ENCODE results near the gene KDM2B.
A peak's percentile ranks its signal among the peaks of the same experiment; 100 is the strongest.

Gene KDM2B

DNA sequence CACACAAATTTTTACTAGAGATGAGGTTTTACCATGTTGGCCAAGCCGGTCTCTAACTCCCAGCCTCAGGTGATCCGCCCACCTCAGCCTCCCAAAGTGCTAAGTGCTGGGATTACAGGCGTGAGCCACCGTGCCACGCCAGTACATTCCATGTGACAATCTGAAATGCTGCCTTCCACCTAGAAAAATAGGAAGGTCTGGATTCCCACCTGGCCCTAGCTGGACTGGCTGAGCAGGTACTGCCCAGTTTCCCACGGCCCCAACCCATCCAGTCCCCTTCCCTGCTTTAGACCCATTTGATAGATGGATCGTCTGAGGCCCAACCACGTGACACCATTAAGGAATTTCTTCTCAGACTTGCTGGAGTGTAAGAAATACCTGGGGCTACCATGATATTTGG is 55.4 kb downstream of the KDM2B start:
- DNase-seq = no peak

DNA sequence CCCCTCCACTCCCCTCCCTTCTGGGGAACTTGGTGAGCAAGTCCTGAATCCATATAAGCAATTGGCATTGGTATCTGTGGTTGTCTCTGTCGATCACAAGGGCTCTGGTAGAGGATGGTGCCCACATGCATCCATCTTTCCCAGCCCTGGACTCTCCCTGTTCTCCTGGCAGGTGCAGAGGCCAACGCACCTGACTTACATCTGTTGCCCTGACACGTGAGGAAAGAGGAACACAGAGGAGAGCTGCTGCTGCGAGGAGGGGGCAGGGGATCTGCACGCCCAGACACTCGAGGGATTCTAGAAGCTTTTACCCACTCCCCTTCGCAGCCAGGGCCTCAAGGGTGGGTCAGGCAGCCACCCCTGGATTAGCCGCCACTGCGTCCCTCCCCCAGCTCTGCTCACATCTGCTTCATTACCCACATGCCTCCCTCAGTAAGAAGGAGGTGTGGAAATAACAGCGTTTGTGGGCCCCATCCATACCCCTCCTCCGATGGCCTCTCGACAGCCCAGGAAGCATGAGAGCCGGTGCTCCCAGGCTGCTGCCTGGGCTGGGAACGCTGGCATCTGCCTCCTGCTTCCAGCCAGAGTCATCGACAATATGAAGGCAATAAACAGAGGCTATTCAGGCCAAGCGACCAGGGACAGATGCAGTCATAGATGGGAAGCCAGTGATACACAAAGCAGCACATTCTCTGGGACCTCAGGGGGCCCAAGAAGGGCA is 56.5 kb downstream of the KDM2B start:
- no peak for DNase-seq

DNA sequence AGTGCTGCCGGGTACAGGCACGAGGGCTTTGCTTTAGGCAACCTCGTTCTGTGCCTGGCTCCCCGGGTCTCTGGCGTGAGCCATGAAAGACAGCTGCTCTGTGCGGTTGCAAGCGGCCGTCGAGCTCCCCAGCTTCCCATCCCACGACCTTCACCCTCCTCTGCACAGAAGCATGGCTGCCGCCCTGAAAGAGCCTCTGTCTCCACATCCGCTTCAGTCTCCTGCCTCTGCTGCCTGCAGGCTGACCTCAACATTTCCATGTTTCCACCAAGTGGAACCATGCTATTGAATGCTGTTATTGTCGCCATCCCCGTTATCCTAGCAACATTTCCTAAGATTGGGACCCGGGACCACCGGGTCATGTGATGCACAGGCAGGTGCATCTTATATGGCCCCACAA is 57.1 kb downstream of the KDM2B start:
- no peak for DNase-seq

DNA sequence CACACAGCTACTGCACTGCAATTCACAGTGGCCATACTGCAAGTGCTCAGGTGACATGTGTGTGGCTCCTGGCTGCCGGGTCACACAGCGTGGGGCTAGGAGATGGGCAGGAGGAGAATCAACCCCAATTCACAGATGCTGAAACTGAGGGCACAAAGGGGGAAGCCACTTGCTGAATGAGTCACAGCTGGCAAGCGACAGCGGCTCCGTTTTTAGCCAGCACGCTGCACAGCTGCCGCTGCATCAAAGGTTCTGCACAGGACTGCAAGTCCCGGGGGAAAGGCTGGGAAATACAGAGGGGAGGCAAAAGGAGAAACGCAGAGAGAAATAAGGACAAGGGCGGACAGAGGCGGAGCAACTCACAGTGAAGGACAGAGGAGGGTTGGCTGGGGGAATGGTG is 57.9 kb downstream of the KDM2B start:
- no peak for DNase-seq

DNA sequence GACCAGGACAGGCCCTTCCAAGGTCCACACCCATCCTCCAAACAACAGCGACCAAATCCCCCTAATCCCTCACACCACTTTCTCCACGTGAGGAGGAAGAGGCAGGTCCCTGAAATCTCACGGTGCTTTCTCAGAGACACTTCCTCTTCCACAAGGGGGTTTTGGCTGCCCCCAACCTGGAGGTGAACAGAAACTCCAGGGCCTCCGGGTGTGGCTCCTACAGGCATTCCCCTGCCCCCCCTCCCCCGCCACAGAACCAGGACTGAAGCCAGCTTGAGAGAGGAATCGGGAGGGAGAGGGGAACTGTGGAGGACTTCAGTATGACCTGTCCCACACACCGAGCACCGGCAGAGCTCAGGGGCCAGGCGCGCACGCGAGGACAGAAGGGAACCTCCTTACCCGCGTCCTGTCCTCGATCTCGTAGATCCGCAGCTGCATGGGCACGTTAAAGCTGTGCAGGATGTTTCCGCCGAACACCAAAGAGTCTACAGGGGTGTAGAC is 60.2 kb downstream of the KDM2B start:
- no peak for DNase-seq

DNA sequence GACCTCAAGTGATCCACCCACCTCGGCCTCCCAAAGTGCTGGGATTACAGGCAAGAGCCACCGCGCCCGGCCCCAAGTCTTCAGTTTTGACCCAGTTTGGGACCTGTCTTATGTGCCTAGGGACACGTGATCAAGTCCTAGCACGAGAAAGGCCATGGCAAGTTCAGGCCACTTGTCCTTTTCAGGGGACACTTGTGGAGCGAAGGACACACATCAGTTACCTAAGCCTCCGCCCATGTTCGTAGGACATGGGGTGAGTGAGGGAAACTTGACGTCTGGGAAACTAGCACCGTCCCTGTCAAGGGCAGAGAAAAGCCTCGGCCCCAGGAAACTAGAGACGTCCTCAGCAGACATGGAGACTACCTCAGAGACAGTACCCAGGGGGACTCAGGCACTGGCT is 60.7 kb downstream of the KDM2B start:
- no peak for DNase-seq

DNA sequence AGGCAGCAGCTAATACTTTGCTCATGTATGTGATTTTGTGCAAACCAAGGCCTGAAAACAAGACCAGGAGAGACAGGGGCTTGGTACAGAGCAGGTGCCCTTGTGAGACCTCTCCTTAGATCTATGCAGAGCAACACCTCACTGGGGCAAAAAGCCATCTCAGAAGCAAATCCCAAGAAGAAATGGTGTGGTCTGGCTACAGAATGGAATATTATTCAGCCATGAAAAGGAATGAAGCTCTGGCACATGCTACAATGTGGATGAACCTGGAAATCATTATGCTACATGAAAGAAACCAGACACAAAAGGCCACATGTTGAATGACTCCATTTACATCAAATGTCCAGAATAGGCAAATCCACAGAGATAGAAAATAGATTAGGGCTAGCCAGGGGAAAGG is 61.6 kb downstream of the KDM2B start:
- no peak for DNase-seq

DNA sequence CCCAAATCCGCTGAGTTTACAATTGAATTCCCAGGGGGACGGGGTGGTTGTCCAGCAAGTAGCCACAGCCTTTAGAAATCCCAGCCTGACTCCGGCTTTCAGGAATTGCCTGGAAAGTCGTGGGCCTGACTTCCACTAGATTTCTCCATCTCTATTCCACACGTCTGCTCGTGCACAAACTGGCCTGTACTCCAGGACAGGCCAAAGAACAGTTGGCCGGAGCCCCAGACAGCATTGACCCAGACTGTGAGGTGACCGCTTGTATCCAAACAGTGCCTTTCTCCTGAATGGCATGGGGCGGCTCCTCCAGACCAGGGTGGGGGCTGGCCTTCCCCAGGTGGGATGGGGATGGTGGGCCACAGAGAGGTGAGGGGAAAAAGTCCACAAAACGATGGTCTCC is 62.2 kb downstream of the KDM2B start:
- DNase-seq = no peak

DNA sequence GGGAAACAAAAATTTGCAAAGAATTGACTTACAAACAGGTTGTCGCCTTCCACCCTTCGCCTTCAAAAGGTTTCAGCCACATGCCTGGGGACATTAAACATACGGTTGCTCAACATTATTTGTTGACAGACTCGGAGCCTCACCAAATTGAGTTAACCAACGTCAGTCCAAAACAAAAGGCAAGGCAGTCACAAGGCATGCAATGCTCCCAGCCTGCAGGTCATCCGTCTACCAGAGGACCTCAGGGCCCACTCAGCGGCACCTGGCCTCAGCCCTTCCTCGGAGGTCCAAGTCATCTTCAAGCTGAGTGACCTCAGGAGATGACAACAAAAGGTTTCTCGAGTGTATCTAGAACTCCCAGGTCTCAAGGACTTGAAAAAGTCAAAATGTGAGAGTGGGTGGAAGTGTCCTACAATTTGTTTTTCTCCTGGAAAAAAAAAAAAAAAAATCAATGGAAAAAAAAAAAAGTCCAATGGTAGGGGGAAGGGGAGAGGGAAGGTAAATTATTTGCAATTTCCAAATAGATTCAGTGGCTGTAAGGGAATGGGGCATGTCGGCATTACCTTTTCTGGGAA is 64.3 kb downstream of the KDM2B start:
- DNase-seq = no peak

DNA sequence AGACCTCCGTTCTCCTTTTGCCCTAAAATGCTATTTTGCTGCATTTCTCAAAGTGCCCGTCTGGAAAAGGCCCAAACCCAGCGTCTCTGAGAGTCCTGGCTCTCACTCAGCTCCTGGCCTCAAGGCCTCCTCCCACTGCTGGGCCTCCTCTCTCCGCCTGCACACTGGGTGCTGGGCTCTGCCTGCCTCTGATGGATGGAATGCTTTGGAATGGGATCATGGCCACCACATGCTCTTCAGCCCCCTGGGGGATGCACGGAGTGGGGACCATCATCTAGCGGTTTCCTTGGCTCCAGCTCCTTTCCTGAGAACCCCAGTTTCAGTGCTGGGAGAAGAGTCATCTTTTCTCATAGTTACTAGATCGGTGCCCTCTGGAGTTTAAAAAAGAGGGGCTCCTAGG is 65.2 kb downstream of the KDM2B start:
- no peak for DNase-seq

DNA sequence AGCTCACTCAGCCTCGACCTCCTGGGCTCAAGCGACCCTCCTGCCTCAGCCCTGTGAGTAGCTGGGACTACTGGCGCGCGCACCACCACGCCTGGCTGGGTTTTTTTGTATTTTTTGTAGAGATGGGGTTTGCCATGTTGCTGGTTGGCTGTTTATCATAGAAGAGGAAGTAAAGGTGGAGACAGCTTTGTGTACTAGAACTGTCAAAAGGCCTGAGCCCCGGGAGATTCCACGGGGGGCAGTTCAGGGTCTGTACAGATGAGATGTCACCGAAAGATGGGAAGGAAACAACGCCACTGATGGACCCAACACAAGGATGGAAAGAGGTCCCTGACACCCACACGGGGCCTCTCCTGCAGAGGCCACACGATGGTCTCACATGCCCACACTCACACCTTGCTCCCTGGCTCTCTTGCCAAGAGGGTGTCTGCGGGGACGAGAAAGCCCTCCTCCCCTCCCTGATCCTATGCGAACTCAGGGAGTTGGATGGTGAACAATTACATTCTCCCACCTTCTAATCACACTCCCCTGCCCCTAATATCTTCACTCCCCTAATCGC is 66.6 kb downstream of the KDM2B start:
- no peak for DNase-seq

DNA sequence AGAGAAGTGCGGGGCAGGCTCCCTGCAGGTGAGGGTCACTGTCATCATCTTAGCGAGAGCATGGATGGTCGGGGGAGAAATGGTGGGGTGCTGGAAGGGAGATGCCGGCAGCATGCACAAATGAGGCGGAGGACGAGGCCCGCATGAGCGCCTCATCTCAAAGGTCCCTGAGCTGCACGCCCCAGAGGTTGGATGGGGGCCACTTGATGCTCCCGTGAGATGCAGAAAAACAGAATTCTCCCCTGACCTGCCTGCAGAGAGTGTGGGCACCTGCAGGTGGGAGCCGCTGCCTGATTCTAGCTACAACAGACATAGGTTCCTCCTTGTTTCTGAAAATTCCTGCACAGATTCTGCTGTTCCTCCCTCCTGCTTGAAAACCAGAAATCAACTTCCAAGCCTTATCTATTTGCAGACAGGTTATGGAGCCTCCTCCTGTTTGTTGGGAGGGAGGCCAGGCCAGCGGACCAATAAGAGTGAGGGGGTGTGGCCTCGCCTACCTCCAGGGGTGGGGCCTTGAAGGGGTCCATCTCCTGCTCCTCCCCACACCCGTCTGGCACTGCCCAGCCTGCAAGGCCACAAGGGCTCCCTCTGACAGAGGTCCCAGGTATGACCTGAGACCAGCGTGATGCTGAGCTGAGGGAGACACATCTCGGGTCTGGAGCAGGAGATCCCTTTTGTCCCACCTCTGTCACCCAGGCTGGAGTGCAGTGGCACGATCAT is 67.2 kb downstream of the KDM2B start:
- DNase-seq = no peak

DNA sequence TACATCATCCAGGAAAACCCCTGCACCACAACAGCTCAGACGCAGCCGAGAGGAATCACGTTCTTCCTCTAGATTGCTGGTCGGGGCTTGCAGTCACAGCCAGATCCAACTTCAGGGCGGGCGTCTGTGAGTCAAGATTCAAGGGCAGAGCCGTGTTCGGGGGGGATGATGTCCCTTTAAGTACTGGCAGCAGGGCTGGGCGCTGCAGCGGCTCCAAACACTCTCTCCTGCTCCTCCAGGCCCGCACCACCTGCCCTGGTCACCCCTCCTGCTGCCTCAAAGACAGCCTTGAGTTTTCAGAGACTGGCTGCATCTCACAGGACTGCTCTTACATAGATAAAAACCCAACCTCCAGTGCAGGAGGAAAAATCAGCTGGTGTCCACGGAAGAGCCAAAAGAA is 68.3 kb downstream of the KDM2B start:
- DNase-seq = no peak

DNA sequence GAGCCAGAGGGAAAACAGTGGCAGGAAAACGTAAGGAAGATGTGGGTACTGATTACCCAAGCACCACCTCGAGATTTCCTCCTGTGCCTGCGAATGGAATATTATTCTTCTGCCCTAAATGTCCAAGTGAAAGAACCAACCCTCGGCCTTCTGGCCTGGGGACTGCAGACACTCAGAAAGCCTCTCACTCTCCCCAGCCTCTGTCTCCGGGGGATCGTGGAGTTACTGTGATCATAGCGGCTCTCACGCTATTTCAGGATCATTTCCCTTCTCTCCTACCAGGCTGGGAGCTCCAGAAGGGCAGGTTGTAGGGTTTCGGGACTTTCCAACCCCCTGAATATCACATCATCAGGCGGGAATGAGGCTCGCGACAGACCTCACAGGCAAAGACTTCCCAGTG is 68.9 kb downstream of the KDM2B start:
- no peak for DNase-seq

DNA sequence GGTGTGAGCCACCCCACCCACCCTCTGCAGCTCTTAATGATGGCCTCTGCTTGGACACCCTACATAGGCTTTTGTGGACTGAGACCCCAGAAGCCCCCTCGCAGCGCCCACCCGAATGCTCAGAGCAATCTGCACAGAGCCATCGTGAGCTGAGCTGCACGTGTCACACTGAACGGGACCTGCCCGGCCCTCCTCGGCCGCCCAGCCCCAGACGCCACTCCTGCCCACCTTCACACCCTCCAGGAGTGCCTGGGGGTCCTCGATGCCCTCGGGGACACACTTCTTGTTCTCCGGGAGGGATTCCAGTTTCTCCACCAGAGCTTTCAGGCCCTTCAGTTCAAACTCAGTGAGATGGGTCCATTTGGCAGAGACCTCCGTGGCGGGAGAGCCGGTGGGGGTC is 71.5 kb downstream of the KDM2B start:
- no peak for DNase-seq

DNA sequence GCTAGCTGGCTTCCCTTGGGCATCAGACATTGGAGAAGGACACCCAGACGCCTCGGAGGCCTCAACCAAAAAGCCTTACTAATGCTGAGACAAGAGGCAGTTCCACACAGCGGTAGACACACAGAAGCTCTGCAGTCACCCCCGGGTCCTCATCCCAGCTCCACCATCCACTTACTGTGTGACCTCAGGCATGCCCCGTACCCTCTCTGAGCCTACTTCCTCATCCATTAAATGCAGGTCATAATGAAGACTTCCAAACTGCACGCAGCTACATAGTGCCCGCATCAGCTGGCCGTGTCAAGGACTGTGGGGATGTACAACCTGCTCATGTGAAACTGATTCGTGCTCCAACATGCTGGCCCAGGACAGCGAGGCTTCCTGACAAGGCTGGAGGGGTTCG is 72.3 kb downstream of the KDM2B start:
- no peak for DNase-seq

DNA sequence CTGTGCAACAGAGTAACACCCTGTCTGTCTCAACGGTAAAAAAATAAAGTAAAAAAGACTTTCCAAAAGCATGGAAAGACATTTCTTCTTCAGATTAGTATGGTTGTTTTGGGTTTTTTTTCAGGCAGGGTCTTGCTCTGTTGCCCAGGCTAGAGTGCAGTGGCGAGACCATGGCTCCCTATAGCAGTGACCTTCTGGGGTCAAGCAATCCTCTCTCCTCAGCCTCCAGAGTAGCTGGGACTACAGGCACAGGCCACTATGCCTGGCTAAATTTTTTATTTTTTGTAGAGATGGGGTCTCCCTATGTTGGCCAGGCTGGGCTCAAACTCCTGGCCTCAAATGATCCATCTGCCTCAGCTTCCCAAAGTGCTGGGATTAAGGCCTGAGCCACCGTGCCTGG is 72.8 kb downstream of the KDM2B start:
- DNase-seq = no peak

DNA sequence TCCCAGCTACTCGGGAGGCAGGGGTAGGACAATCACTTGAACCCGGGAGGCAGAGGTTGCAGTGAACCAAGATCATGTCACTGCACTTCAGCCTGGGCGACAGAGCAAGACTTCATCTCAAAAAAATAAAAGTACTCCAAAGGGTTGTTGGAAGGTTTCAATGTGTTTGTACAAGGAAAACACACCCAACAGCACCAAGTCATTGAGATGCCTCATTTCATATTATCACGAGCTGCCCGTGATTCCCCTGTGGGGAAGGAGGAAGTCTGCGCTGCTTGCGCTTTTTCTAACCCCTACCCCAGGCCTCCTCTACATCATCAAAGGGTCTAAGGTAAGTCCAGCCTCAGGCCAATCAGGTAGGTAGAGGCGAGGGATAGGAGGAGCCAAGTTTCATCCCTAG is 73.6 kb downstream of the KDM2B start:
- DNase-seq = no peak

DNA sequence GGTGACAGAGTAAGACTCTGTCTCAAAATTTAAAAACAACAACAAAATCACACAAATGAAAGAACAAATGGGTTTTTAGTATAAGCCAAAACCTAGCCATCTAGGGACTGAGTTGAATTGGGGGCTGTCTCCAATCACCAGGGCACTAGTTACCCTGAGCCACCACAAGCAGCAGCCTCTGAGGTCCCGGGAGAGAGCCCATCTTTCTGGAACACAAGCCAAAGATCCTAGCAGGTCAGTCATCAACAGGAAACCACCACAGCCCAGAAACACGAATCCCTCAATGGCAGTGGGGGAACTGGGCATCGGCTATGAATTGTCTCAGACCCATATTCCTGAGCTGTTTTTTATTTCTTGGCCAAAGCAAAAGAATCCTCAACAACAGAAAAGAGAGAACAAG is 75.3 kb downstream of the KDM2B start:
- no peak for DNase-seq

DNA sequence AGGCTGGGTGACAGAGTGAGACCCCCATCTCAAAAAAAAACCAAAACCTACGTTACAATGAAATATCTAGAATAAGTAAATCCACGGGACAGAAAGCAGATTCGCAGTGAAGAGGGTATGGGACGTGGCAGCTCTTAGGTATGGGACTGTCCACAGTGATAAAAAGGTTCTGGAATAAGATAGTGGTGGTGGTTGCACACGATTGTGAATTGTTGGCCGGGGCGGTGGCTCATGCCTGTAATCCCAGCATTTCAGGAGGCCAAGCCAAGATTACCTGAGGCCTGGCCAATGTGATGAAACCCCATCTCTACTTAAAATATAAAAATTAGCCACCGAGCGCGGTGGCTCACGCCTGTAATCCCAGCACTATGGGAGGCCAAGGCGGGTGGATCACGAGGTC is 76.3 kb downstream of the KDM2B start:
- DNase-seq = no peak

DNA sequence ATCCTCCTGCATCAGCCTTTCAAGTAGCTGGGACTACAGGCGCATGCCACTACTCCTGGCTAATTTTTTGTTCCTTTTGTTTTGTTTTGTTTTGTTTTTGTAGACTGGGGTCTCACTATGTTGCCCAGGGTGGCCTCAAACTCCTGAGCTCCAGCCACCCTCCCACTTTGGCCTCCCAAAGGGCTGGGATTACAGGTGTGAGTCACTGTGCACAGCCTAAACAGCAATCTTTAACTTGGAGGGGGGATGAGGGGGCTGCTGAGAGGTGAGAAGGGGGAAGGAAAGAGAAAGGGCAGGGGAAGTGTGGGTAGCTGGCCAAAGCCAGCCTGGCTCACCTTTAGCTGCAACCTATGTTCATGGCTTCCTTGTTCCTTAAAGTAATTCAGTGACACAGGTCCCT is 77.4 kb downstream of the KDM2B start:
- no peak for DNase-seq

DNA sequence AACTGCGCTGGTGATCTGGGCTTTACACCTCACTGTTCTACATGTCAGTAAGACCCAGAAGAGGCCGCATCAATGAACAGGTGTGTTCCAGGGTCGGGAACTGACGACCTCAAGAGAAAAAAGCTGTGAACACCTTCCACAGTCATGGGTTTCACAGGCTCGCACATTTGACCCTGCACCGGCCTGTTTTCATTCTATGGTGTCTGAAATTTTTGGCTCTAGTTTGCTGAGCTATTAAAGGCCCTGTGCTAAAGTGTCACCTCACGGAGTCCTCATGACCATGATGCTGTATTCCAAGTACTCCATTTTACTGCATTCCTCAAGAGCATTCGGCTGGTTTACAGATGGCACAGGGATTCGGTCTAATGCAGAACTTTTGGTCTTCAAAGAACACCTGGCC is 78.9 kb downstream of the KDM2B start:
- no peak for DNase-seq

DNA sequence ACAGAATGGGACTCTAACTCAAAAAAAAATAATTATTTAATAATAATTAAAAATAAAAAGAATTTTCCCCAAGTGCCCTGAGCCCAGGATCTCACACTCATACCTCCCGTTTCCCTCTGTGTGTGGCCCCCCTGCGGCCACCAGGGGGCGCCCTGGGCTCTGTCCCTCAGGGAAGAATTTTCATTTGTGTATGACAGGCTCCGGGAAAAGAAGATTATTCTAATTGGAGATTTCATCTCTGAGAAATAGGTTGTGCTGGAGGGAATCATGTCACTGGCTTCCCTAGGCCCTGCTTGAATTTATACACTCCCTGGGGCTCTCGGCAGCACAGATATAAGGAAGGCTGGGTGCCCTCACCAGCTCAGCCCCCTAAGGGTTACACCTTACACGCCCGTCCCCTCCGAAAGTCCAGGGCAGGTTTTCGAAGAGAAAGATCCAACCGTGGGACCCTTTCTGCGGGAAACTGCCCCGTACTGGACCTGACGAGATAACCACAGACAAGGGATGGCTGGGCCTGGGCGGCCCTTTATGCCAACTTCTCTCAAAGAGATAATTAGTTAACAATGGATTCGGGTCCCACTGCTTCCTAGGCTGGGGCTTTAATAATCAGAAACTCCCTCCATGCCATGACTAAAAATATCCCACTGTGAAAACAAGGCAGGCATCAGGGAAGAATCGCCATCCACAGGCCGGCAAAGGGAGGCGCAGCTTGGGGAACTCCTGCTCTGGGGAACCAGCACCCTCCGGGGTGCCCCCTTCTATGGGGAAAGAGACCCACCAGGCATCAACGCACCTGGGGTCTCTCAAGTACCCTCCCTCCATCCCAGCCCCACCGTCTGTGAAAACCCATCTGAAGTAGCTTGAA is 80.7 kb downstream of the KDM2B start:
- DNase-seq = peak; percentile 60
